T1000 (cell line): Measurements from ENCODE around the gene TTLL9.
A peak's percentile ranks its signal among the peaks of the same experiment; 100 is the strongest.
"Not testable (repeated sequence)": the region's sequence is repeated elsewhere in the genome, so short reads cannot be mapped to it uniquely, and the experiment has no call there.

ENCODE experiments used
- DNase-seq: peaks from one replicate; lab custom pipeline; 2025; ENCODE audit warnings: mixed read lengths; lab: John Stamatoyannopoulos, UW

TTLL9 gene

GRCh38 chr20:31869942-31870725 lies at the start of gene TTLL9, which contains the start of gene DUSP15:
Gene TTLL9, plus strand, starts transcription at chr20:31870634. Its CDS starts 493 bp downstream, at chr20:31871127.
Gene DUSP15, minus strand, starts transcription at chr20:31870527. Its CDS starts 190 bp downstream, at chr20:31870337.
- no peak for DNase-seq

- no peak for DNase-seq
These were observed 49.0 kb upstream of the TTLL9 start for GRCh38 chr20:31821427-31821826.

- peak; percentile 50 for DNase-seq
These were observed 47.8 kb upstream of the TTLL9 start for GRCh38 chr20:31822421-31823330.

- no peak for DNase-seq
These were observed 46.9 kb upstream of the TTLL9 start for GRCh38 chr20:31823360-31824124.

GRCh38 chr20:31824125-31824485 lies 46.3 kb upstream of the TTLL9 start:
- no peak for DNase-seq

- DNase-seq, result no peak
These were observed 45.7 kb upstream of the TTLL9 start for GRCh38 chr20:31824554-31825313.

- no peak for DNase-seq
These were observed 44.4 kb upstream of the TTLL9 start for GRCh38 chr20:31826074-31826473.

GRCh38 chr20:31827059-31827458 lies 43.4 kb upstream of the TTLL9 start:
- no peak for DNase-seq

- DNase-seq, result not testable (repeated sequence)
These were observed 42.4 kb upstream of the TTLL9 start for GRCh38 chr20:31828016-31828415.

- no peak for DNase-seq
These were observed 40.7 kb upstream of the TTLL9 start for GRCh38 chr20:31829731-31830130.

GRCh38 chr20:31830406-31830981 lies 39.9 kb upstream of the TTLL9 start:
- no peak for DNase-seq

- no peak for DNase-seq
These were observed 39.2 kb upstream of the TTLL9 start for GRCh38 chr20:31831211-31831610.

- DNase-seq, result no peak
These were observed 38.6 kb upstream of the TTLL9 start for GRCh38 chr20:31831771-31832306.

GRCh38 chr20:31833130-31833930 lies 37.1 kb upstream of the TTLL9 start:
- DNase-seq, result no peak

- DNase-seq, result no peak
These were observed 36.4 kb upstream of the TTLL9 start for GRCh38 chr20:31833931-31834521.

GRCh38 chr20:31835554-31835953 lies 34.9 kb upstream of the TTLL9 start:
- no peak for DNase-seq

GRCh38 chr20:31835977-31836852 lies 34.2 kb upstream of the TTLL9 start:
- peak; percentile 72 for DNase-seq

- DNase-seq, result no peak
These were observed 33.4 kb upstream of the TTLL9 start for GRCh38 chr20:31836853-31837608.
